Vagina (tissue), 2 donors: Measurements from ENCODE around the gene PCGF3.
"Not testable (repeated sequence)": the region's sequence is repeated elsewhere in the genome, so short reads cannot be mapped to it uniquely, and the experiment has no call there.

Experiments
- POLR2A ChIP-seq, 2 donors: fragments of 450-650 bp; IDR thresholded peaks; one replicate each; pipeline ENCODE4 v1.6.1; 2017; ENCODE audit warnings: antibody characterized with exemption in 2 of 2, mild to moderate bottlenecking in 2 of 2, moderate library complexity in 2 of 2
- POLR2AphosphoS5 ChIP-seq, 2 donors: sonication (generic); formaldehyde crosslinking; IDR thresholded peaks; one replicate each; pipeline ENCODE4 v1.9.0; 2017; ENCODE audit warnings: antibody characterized with exemption in 2 of 2, mild to moderate bottlenecking in 2 of 2, low read depth in 1 of 2; ENCODE audit not compliant: insufficient read depth in 1 of 2
- TF ChIP-seq, protein P1 (sequence below), 3 experiments: fragments of 450-650 bp in 2 of 3; fragments of 200-600 bp in 1 of 3; sonication (generic) in 1 of 3; IDR thresholded peaks; one replicate each; pipeline ENCODE4 v1.5.1; 2017 to 2019; ENCODE audit warnings: antibody characterized with exemption in 3 of 3, mild to moderate bottlenecking in 2 of 3, moderate library complexity in 2 of 3

DNA sequence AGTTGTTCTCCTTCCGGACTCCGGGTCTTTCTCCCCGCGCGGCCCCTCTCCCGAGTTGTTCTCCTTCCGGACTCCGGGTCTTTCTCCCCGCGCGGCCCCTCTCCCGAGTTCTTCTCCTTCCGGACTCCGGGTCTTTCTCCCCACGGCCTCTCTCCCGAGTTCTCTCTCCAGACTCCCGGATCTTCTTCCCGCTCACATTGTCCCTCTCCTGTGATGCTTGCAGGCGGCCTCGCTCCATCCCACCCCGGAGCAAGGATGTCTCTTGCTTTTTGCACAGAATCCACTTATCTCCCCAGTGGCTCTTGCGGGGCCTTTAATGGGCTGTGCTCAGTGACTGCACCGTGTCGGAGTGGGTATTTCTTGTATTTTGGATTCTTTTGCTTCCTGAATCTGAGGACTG lies 54.2 kb downstream of the PCGF3 start:
- TF ChIP-seq POLR2A (IDR thresholded peaks at IDR 0.05); POLR2AphosphoS5 (IDR thresholded peaks at IDR 0.05; ENCODE audit: insufficient read depth in 1 of 2, low read depth in 1 of 2): not testable (repeated sequence)
- TF ChIP-seq, protein P1, sequence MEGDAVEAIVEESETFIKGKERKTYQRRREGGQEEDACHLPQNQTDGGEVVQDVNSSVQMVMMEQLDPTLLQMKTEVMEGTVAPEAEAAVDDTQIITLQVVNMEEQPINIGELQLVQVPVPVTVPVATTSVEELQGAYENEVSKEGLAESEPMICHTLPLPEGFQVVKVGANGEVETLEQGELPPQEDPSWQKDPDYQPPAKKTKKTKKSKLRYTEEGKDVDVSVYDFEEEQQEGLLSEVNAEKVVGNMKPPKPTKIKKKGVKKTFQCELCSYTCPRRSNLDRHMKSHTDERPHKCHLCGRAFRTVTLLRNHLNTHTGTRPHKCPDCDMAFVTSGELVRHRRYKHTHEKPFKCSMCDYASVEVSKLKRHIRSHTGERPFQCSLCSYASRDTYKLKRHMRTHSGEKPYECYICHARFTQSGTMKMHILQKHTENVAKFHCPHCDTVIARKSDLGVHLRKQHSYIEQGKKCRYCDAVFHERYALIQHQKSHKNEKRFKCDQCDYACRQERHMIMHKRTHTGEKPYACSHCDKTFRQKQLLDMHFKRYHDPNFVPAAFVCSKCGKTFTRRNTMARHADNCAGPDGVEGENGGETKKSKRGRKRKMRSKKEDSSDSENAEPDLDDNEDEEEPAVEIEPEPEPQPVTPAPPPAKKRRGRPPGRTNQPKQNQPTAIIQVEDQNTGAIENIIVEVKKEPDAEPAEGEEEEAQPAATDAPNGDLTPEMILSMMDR (IDR thresholded peaks at IDR 0.05), result not testable (repeated sequence)
